Measurements from ENCODE around the gene HOXA13.

The HOXA13 gene

GRCh38 chr7:27245124-27245797 is 45.4 kb upstream of the HOXA13 start:
- Histone ChIP-seq H3K4me1 (ENCODE audit: insufficient read depth, low read length, severe bottlenecking) (no peaks in the 10 kb centered on the region), H3K36me3 (ENCODE audit: insufficient read depth, low read length) (no peaks in the 10 kb centered on the region), H3K9me3 (ENCODE audit: low read length) (no peaks in the 10 kb centered on the region), H3K79me2 (ENCODE audit: insufficient read depth, low read length) (no peaks in the 10 kb centered on the region), H3K27ac (ENCODE audit: low read depth, low read length, poor library complexity, severe bottlenecking) (no peak overlapping the region), H3K4me2 (ENCODE audit: low read length) (no peak overlapping the region), H3K27me3 (ENCODE audit: insufficient read depth, low read length) (0 out of 2 replicates have a peak, but pooled peaks cover 15% of the 10 kb centered on the region), H2AFZ (ENCODE audit: low read length) (no peak overlapping the region), H3K9me2 (ENCODE audit: low read depth, low read length) (no peaks in the 10 kb centered on the region), H4K20me1 (ENCODE audit: insufficient read depth, low read length) (no peaks in the 10 kb centered on the region), H3F3A (ENCODE audit: insufficient read depth, low read length) (no peaks in the 10 kb centered on the region), H3K9ac (ENCODE audit: low read length) (no peak overlapping the region), H3K4me3 (ENCODE audit: low read depth, low read length, poor library complexity, severe bottlenecking) (no peak overlapping the region)
- TF ChIP-seq EZH2 (IDR thresholded peaks at IDR 0.05; ENCODE audit: borderline replicate concordance, low read length) = no peak
- no peak for TF ChIP-seq CTCF (IDR thresholded peaks at IDR 0.05; ENCODE audit: low read length)

- Histone ChIP-seq H3K4me3 (ENCODE audit: low read depth, low read length, poor library complexity, severe bottlenecking) (no peak overlapping the region), H3K36me3 (ENCODE audit: insufficient read depth, low read length) (no peaks in the 10 kb centered on the region), H3F3A (ENCODE audit: insufficient read depth, low read length) (no peaks in the 10 kb centered on the region), H2AFZ (ENCODE audit: low read length) (no peak overlapping the region), H3K9ac (ENCODE audit: low read length) (no peak overlapping the region), H3K79me2 (ENCODE audit: insufficient read depth, low read length) (no peaks in the 10 kb centered on the region), H4K20me1 (ENCODE audit: insufficient read depth, low read length) (no peaks in the 10 kb centered on the region), H3K27me3 (ENCODE audit: insufficient read depth, low read length) (0 out of 2 replicates have a peak, but pooled peaks cover 12% of the 10 kb centered on the region), H3K27ac (ENCODE audit: low read depth, low read length, poor library complexity, severe bottlenecking) (no peak overlapping the region), H3K9me3 (ENCODE audit: low read length) (no peaks in the 10 kb centered on the region), H3K9me2 (ENCODE audit: low read depth, low read length) (no peaks in the 10 kb centered on the region), H3K4me2 (ENCODE audit: low read length) (no peak overlapping the region), H3K4me1 (ENCODE audit: insufficient read depth, low read length, severe bottlenecking) (no peaks in the 10 kb centered on the region)
- TF ChIP-seq EZH2 (IDR thresholded peaks at IDR 0.05; ENCODE audit: borderline replicate concordance, low read length) (no peak), CTCF (IDR thresholded peaks at IDR 0.05; ENCODE audit: low read length) (no peak)
These were observed 44.7 kb upstream of the HOXA13 start for GRCh38 chr7:27244488-27245123.

GRCh38 chr7:27243340-27244163 is 43.7 kb upstream of the HOXA13 start:
- H3K4me3 ChIP-seq (ENCODE audit: low read depth, low read length, poor library complexity, severe bottlenecking) = no peak overlapping the region
- H3K27me3 ChIP-seq (ENCODE audit: insufficient read depth, low read length) = 0 out of 2 replicates have a peak, but pooled peaks cover 12% of the 10 kb centered on the region
- no peak overlapping the region for H3K27ac ChIP-seq (ENCODE audit: low read depth, low read length, poor library complexity, severe bottlenecking)
- no peaks in the 10 kb centered on the region for H4K20me1 ChIP-seq (ENCODE audit: insufficient read depth, low read length)
- H3K9me3 ChIP-seq (ENCODE audit: low read length) = no peaks in the 10 kb centered on the region
- no peak overlapping the region for H3K4me2 ChIP-seq (ENCODE audit: low read length)
- no peaks in the 10 kb centered on the region for H3K4me1 ChIP-seq (ENCODE audit: insufficient read depth, low read length, severe bottlenecking)
- TF ChIP-seq EZH2 (IDR thresholded peaks at IDR 0.05; ENCODE audit: borderline replicate concordance, low read length) = no peak
- no peak for TF ChIP-seq CTCF (IDR thresholded peaks at IDR 0.05; ENCODE audit: low read length)
- H3K9ac ChIP-seq (ENCODE audit: low read length) = no peak overlapping the region
- no peaks in the 10 kb centered on the region for H3K9me2 ChIP-seq (ENCODE audit: low read depth, low read length)
- H3K79me2 ChIP-seq (ENCODE audit: insufficient read depth, low read length) = no peaks in the 10 kb centered on the region
- no peak overlapping the region for H2AFZ ChIP-seq (ENCODE audit: low read length)
- H3F3A ChIP-seq (ENCODE audit: insufficient read depth, low read length) = no peaks in the 10 kb centered on the region
- H3K36me3 ChIP-seq (ENCODE audit: insufficient read depth, low read length) = no peaks in the 10 kb centered on the region

All from OCI-LY1 (cell line).